ENCODE measurements around the gene BCDIN3D. TPM values are rescaled to one million over a fixed set of nuclear protein-coding genes. Genes with fewer than 3 reads are reported as not detected.

Gene BCDIN3D
- total RNA-seq, 4 donors from 2014 or later, result 0.20 to 2.4 (median 2.0) TPM

DNA sequence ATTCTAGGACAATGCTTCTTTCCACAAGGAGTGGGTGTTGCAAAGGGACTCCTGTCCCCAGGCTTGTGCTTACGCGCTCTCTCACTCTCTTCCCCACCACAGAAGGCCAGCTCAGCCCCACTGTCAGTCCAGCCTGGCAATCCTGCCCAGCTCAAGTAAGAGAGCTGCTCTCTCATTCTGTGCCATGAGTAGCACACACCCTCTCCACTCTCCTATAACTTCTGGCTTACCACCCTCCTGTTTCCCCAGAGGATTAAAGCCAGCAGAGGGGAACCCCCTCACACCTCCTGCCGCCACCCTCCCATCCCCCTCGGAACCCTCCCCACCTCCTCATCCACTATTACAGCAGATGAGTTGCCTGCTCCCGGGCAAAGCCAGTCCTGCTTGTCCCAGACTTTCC is 31.8 kb downstream of the BCDIN3D start:
- Histone ChIP-seq H3K9me3 (no peaks in the 10 kb centered on the region), H3K36me3 (no peaks in the 10 kb centered on the region), H3K27ac (no peak overlapping the region), H3K4me1 (peaks cover 5 to 24% (median 11%) of the 10 kb centered on the region in 4 donors), H3K27me3 (no peaks in the 10 kb centered on the region), H3K4me3 (no peak overlapping the region)
- in situ Hi-C loops (cut with MboI; ENCODE audit: low pct_ligation_motif_present in 1 of 4, low pct_unique_long_range_greater_than_20kb in 1 of 4, low sequenced_read_pairs in 3 of 4), result no loop called here
- WGBS, 2 donors (ENCODE audit: low coverage in 1 of 2), result 84 to 88% methylated on average over 4 to 5 of the region's 5 CpGs
- intact Hi-C loops (cut with DNase I; ENCODE audit: low total_unique reads), result no loop called here
- TF ChIP-seq, protein P1, sequence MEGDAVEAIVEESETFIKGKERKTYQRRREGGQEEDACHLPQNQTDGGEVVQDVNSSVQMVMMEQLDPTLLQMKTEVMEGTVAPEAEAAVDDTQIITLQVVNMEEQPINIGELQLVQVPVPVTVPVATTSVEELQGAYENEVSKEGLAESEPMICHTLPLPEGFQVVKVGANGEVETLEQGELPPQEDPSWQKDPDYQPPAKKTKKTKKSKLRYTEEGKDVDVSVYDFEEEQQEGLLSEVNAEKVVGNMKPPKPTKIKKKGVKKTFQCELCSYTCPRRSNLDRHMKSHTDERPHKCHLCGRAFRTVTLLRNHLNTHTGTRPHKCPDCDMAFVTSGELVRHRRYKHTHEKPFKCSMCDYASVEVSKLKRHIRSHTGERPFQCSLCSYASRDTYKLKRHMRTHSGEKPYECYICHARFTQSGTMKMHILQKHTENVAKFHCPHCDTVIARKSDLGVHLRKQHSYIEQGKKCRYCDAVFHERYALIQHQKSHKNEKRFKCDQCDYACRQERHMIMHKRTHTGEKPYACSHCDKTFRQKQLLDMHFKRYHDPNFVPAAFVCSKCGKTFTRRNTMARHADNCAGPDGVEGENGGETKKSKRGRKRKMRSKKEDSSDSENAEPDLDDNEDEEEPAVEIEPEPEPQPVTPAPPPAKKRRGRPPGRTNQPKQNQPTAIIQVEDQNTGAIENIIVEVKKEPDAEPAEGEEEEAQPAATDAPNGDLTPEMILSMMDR (IDR thresholded peaks at IDR 0.05), result no peak
- TF ChIP-seq POLR2AphosphoS5 (IDR thresholded peaks at IDR 0.05) (no peak), POLR2A (IDR thresholded peaks at IDR 0.05) (no peak), EP300 (IDR thresholded peaks at IDR 0.05; ENCODE audit: low read depth) (no peak)
- no peak for DNase-seq

DNA sequence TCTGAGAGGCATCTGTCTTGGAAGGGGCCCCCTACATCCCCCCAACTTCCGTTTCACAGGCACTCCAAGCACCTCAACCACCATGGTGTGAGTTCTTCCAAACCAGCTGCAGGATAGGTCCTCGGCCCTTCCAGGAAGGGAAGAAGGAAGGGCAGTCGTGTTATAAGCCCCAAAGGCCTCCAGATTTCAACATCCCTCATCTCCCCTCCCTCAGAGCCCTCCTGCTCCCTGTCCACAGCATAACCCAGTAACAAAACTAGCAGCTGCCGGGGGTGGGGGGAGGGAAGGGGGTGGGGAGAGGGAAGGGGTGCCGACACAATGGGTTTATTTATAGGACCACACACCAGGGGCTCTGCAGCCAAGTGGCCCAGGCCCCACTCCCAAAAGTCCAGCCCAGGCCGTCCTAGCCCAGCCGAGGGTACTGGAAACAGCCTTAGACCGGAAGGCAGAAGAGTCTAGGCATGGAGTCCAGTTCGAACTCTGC is 33.0 kb downstream of the BCDIN3D start:
- no peaks in the 10 kb centered on the region for H3K9me3 ChIP-seq
- WGBS, 2 donors (ENCODE audit: low coverage in 1 of 2), result 54% methylated on average over 8 of the region's 9 CpGs; no CpG with 5 or more reads in 1 of the 2 donors
- no peaks in the 10 kb centered on the region for H3K36me3 ChIP-seq
- H3K27ac ChIP-seq, result peak overlapping the region; percentile 28 to 73 (median 64)
- H3K4me3 ChIP-seq, result no peak overlapping the region
- H3K4me1 ChIP-seq, result peaks cover 5 to 21% (median 11%) of the 10 kb centered on the region in 4 donors
- in situ Hi-C loops (cut with MboI; ENCODE audit: low pct_ligation_motif_present in 1 of 4, low pct_unique_long_range_greater_than_20kb in 1 of 4, low sequenced_read_pairs in 3 of 4) (no loop called here), intact Hi-C loops (cut with DNase I; ENCODE audit: low total_unique reads) (no loop called here)
- no peak for TF ChIP-seq POLR2A (IDR thresholded peaks at IDR 0.05)
- no peak for TF ChIP-seq EP300 (IDR thresholded peaks at IDR 0.05; ENCODE audit: low read depth)
- TF ChIP-seq POLR2AphosphoS5 (IDR thresholded peaks at IDR 0.05), result no peak
- TF ChIP-seq, protein P1 (IDR thresholded peaks at IDR 0.05), result no peak
- H3K27me3 ChIP-seq, result no peaks in the 10 kb centered on the region
- DNase-seq, result no peak

DNA sequence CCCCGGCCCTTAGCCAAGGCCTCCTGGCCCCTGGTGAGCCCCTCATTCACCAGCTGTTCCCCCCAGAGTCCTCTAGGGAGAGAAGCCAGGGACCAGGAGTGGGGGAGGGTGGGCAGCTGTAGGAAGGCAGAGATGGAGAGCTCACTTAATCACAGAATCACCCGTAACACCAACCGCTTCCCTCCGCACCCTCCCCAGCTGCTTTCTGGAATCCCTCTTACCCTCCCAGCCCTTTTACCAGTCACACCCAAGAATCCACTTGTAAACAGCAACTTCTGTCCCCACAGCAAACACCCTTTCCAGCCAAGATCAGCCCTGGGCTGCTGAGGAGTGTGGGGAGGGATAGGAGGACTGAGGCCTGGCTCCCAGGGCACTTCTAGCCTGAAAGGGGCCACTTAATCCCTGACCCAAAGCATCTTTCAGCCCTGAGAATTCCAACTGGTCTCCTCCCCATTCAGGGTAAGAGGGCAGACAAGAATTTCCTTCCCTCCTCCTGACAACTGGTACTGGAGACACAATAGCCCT is 33.5 kb downstream of the BCDIN3D start:
- 69% methylated on average over 4 of the region's 4 CpGs; no CpG with 5 or more reads in 1 of the 2 donors for WGBS, 2 donors (ENCODE audit: low coverage in 1 of 2)
- Histone ChIP-seq H3K4me3 (no peak overlapping the region), H3K36me3 (no peaks in the 10 kb centered on the region), H3K9me3 (no peaks in the 10 kb centered on the region), H3K4me1 (peaks cover 5 to 21% (median 11%) of the 10 kb centered on the region in 4 donors), H3K27me3 (no peaks in the 10 kb centered on the region), H3K27ac (peak overlapping the region; percentile 59 to 73 (median 68))
- no peak for DNase-seq
- TF ChIP-seq, protein P1 (IDR thresholded peaks at IDR 0.05), result no peak
- TF ChIP-seq POLR2AphosphoS5 (IDR thresholded peaks at IDR 0.05), result no peak
- no peak for TF ChIP-seq POLR2A (IDR thresholded peaks at IDR 0.05)
- TF ChIP-seq EP300 (IDR thresholded peaks at IDR 0.05; ENCODE audit: low read depth), result no peak
- in situ Hi-C loops (cut with MboI; ENCODE audit: low pct_ligation_motif_present in 1 of 4, low pct_unique_long_range_greater_than_20kb in 1 of 4, low sequenced_read_pairs in 3 of 4), result no loop called here
- intact Hi-C loops (cut with DNase I; ENCODE audit: low total_unique reads), result no loop called here

DNA sequence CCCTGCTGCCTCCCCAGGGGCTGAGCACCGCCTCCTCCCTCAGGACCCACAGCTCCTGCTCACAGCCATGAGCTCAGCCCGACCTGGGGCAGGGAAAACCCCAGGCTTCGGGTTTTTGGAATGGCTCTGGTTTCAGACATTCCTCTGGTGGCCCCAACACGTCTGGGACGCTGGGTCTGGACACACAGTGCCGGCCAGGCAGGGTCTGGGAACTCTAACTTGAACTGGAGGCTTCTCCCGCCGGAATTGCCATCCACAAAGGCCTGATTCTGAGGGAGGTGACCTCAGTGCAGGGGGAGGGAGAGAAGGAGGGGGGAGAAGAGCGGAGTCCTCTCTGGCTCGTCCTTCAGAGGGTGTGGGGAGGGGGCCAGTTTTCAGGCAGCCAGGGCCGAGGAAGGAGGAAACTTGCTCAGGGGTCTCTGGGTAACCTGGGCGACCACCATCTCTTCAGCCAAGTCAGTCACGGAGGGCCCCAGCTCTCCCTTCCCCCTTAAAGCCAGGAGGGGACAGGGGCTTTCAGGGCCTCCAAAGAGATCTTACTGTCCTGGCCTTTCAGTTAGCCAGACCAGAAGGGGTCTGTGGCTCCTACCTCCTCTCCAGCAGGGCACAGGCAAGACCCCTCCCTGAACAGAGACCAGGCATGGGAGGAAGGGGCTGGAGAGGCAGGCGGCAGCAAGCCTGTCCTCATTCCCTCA is 34.1 kb downstream of the BCDIN3D start:
- Histone ChIP-seq H3K4me1 (peaks cover 5 to 21% (median 11%) of the 10 kb centered on the region in 4 donors), H3K9me3 (no peaks in the 10 kb centered on the region), H3K4me3 (no peak overlapping the region), H3K36me3 (no peaks in the 10 kb centered on the region), H3K27ac (peak overlapping the region; percentile 59 to 73 (median 68)), H3K27me3 (no peaks in the 10 kb centered on the region)
- intact Hi-C loops (cut with DNase I; ENCODE audit: low total_unique reads) (no loop called here), in situ Hi-C loops (cut with MboI; ENCODE audit: low pct_ligation_motif_present in 1 of 4, low pct_unique_long_range_greater_than_20kb in 1 of 4, low sequenced_read_pairs in 3 of 4) (no loop called here)
- TF ChIP-seq, protein P1 (IDR thresholded peaks at IDR 0.05), result no peak
- TF ChIP-seq EP300 (IDR thresholded peaks at IDR 0.05; ENCODE audit: low read depth), result no peak
- TF ChIP-seq POLR2A (IDR thresholded peaks at IDR 0.05), result no peak
- TF ChIP-seq POLR2AphosphoS5 (IDR thresholded peaks at IDR 0.05), result no peak
- no peak for DNase-seq
- WGBS, 2 donors (ENCODE audit: low coverage in 1 of 2), result 67% methylated on average over 13 of the region's 14 CpGs; no CpG with 5 or more reads in 1 of the 2 donors
